Measurements from ENCODE around the gene GKN2.
A peak's percentile ranks its signal among the peaks of the same experiment; 100 is the strongest.

Gene GKN2

DNA sequence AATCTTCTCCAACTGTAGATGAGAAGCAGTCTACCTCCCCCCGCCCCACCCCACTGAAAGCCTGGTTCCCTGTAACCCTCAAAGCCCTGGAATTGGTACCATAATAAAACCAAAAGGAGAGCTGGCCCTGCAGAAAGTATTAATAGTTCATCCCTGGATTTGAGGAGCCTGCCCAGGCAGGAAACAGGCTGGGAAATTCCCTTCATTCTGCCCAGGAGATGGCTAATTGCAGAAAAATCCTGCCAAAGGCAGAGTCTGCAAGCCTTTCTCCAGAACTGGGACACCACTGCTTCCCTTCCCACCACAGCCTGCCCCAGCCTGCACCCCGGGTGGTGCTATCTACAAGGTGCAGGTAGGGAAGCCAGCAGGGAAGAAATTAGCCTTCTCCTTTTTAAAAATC lies 16.3 kb downstream of the GKN2 start:
- no peak for DNase-seq (ENCODE audit: extremely low read depth, low read depth)
- TF ChIP-seq CTCF (IDR thresholded peaks at IDR 0.05; ENCODE audit: low read depth, low read length) = no peak

DNA sequence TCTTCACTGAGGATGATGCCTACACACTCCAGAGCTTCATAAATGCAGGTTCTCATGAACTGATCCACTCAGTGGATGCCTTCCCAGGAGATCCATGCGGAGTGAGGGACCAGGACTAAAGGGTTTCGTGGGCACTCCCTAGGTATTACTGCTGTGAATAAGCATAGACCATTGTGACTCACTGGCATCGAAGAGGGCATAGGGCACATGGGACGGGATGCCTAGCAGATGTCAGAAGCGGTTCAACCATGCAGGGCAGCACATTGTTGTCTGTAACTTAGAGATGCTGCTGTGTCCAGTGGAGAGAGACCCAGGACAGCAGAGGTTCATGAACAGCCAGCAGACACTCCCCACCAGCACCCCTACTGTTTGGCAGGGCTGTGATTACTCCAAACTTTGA lies 17.2 kb downstream of the GKN2 start:
- DNase-seq (ENCODE audit: extremely low read depth, low read depth) = no peak

DNA sequence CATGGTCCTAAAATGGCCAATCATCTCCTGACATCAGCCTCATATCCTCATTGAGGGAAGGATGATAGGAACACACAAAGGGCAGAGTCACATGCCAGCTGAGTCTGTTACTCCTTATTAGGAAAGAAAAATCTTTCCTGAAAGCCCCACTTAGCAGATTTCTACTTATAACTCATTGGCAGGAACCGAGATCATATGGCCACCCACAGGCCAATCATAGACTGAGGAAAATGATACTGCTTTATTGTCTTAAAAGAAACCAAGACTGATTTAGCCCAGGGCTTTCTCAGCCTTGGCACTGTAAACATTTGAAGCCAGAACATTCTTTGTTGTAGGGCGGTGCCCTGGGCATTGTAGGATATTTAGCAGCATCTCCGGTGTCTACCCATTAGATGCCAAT lies 18.7 kb downstream of the GKN2 start:
- TF ChIP-seq CTCF (IDR thresholded peaks at IDR 0.05; ENCODE audit: low read depth, low read length) = no peak
- DNase-seq (ENCODE audit: extremely low read depth, low read depth) = no peak

More for the DNA sequence above, 17.2 kb downstream of the GKN2 start:
- TF ChIP-seq CTCF (IDR thresholded peaks at IDR 0.05; ENCODE audit: low read depth, low read length) = no peak

DNA sequence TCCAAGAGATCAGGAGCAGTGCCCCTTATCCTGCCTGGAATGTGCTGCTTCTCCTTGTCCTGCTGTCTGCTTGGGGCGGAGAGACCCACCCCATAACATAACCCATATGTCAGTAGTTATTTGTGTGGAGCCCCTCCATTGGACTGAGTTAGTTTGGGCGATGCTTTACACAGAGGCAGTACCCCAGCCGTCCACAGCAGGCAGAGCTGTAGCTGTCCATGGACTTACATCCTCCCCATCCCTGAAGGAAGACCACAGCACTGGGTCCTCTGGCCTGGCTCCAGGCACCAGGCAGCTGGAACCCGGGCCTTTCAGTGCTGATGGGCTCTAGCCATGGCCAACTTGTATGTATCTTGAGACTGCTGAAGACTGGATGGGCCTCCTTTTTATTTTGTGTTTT lies 20.3 kb downstream of the GKN2 start:
- TF ChIP-seq CTCF (IDR thresholded peaks at IDR 0.05; ENCODE audit: low read depth, low read length) = no peak
- no peak for DNase-seq (ENCODE audit: extremely low read depth, low read depth)

GRCh38 chr2:68931799-68932198 lies 20.9 kb downstream of the GKN2 start:
- TF ChIP-seq CTCF (IDR thresholded peaks at IDR 0.05; ENCODE audit: low read depth, low read length) = no peak
- DNase-seq (ENCODE audit: extremely low read depth, low read depth) = peak; percentile 23

GRCh38 chr2:68931149-68931711 lies 21.5 kb downstream of the GKN2 start:
- no peak for DNase-seq (ENCODE audit: extremely low read depth, low read depth)
- TF ChIP-seq CTCF (IDR thresholded peaks at IDR 0.05; ENCODE audit: low read depth, low read length) = no peak

GRCh38 chr2:68926796-68927195 lies 25.9 kb downstream of the GKN2 start:
- TF ChIP-seq CTCF (IDR thresholded peaks at IDR 0.05; ENCODE audit: low read depth, low read length) = no peak
- no peak for DNase-seq (ENCODE audit: extremely low read depth, low read depth)
